Gastrocnemius medialis (tissue), 4 donors: Measurements from ENCODE around the gene PDXK. TPM values are rescaled to one million over a fixed set of nuclear protein-coding genes. Genes with fewer than 3 reads are reported as not detected.

Source experiments
- ATAC-seq, 2 donors: fragments of 150-250 bp; one replicate each; pipeline ENCODE4 v1.9.1; 2016
- DNase-seq, 2 donors: peaks; one replicate each; pipeline ENCODE4 v3.0.0-alpha.2; 2019
- H3K27ac ChIP-seq, 4 donors: fragments of 200-600 bp; sonication (generic); 1 replicate in 1 of 4; 2 replicates in 3 of 4; pipeline ENCODE4 v1.5.1; 2016 to 2018; ENCODE audit warnings: mild to moderate bottlenecking in 2 of 4, moderate library complexity in 1 of 4
- H3K27me3 ChIP-seq, 3 donors: fragments of 200-600 bp; sonication (generic) in 2 of 3; 1 replicate in 1 of 3; 2 replicates in 2 of 3; pipeline versions ENCODE4 v1.5.1 to v1.6.0; 2016 to 2019; ENCODE audit warnings: mild to moderate bottlenecking in 1 of 3, moderate library complexity in 1 of 3
- H3K36me3 ChIP-seq, 2 donors: fragments of 200-600 bp; sonication (generic) in 1 of 2; one replicate each; pipeline ENCODE4 v1.5.1; 2017 to 2018
- H3K4me1 ChIP-seq, 2 donors: fragments of 200-600 bp; sonication (generic) in 1 of 2; one replicate each; pipeline ENCODE4 v1.5.1; 2016 to 2017; ENCODE audit warnings: mild to moderate bottlenecking in 2 of 2
- H3K4me3 ChIP-seq, 4 donors: fragments of 200-600 bp; sonication (generic) in 3 of 4; 1 replicate in 1 of 4; 2 replicates in 3 of 4; pipeline ENCODE4 v1.5.1; 2016 to 2019; ENCODE audit warnings: mild to moderate bottlenecking in 2 of 4
- H3K9me3 ChIP-seq, 3 donors: fragments of 200-600 bp; sonication (generic) in 2 of 3; 1 replicate in 1 of 3; 2 replicates in 2 of 3; pipeline ENCODE4 v1.5.1; 2016 to 2019
- POLR2A ChIP-seq, 2 donors: fragments of 450-650 bp; IDR thresholded peaks; one replicate each; pipeline ENCODE4 v1.6.1; 2017; ENCODE audit warnings: antibody characterized with exemption in 2 of 2, mild to moderate bottlenecking in 2 of 2, moderate library complexity in 2 of 2
- in situ Hi-C, 4 donors: fragments of 200-750 bp; cut with MboI; loops; one replicate each; pipeline versions ENCODE4 v1.15.0 to v1.8.0; 2017; ENCODE audit warnings: low sequenced_read_pairs in 4 of 4
- intact Hi-C: fragments of 100-400 bp; cut with DNase I; formaldehyde crosslinking; loops from one replicate; pipeline ENCODE4 v1.15.1; 2023; ENCODE audit warnings: low total_unique reads
- total RNA-seq, 4 donors: library from RNA; depleted of rRNA; stranded (reverse); fragments of >200 nt; gene quantifications; one replicate each; pipeline versions ENCODE4 v1.1.0 to v1.2.3, GENCODE V29; 2016
- TF ChIP-seq, protein P1 (sequence below), 5 experiments: fragments of 450-650 bp in 3 of 5; fragments of 200-600 bp in 2 of 5; sonication (generic) in 2 of 5; IDR thresholded peaks in 4 of 5; conservative IDR thresholded peaks in 1 of 5; 1 replicate in 4 of 5; 2 replicates in 1 of 5; pipeline ENCODE4 v1.5.1; 2016 to 2019; ENCODE audit warnings: antibody characterized with exemption in 5 of 5, mild to moderate bottlenecking in 3 of 5, moderate library complexity in 3 of 5

Gene PDXK
- total RNA-seq, 4 donors from 2014 or later, result 12.4 to 39.2 (median 21.9) TPM

DNA sequence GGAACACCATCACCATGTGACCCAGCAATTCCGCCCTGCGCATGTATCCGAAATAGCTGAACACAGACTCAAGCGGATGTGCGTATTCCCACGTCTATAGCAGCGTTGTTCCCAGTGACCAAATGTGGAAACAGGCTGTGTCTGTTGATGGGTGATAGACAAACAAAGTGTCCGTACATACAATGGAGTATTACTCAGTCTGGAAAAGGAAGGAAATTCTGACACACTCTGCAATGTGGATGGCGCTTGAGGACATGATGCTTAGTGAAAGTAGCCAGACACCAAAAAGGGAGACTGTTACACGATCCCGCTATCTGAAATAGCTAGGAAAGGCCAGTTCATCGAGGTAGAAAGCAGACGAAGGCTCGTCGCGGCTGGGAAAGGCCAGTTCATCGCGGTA lies 25.8 kb downstream of the PDXK start:
- H3K27me3 ChIP-seq, result no peaks in the 10 kb centered on the region
- in situ Hi-C loops (no loop called here), intact Hi-C loops (no loop called here)
- no peaks in the 10 kb centered on the region for H3K4me1 ChIP-seq
- DNase-seq (no peak), ATAC-seq (no peak)
- no peak overlapping the region for H3K27ac ChIP-seq
- peaks cover 0 to 47% of the 10 kb centered on the region in 2 donors for H3K36me3 ChIP-seq
- no peak for TF ChIP-seq POLR2A (IDR thresholded peaks at IDR 0.05)
- TF ChIP-seq, protein P1, sequence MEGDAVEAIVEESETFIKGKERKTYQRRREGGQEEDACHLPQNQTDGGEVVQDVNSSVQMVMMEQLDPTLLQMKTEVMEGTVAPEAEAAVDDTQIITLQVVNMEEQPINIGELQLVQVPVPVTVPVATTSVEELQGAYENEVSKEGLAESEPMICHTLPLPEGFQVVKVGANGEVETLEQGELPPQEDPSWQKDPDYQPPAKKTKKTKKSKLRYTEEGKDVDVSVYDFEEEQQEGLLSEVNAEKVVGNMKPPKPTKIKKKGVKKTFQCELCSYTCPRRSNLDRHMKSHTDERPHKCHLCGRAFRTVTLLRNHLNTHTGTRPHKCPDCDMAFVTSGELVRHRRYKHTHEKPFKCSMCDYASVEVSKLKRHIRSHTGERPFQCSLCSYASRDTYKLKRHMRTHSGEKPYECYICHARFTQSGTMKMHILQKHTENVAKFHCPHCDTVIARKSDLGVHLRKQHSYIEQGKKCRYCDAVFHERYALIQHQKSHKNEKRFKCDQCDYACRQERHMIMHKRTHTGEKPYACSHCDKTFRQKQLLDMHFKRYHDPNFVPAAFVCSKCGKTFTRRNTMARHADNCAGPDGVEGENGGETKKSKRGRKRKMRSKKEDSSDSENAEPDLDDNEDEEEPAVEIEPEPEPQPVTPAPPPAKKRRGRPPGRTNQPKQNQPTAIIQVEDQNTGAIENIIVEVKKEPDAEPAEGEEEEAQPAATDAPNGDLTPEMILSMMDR (IDR thresholded peaks at IDR 0.05 in 4 of 5, conservative IDR thresholded peaks at IDR 0.05 in 1 of 5), result no peak
- no peaks in the 10 kb centered on the region for H3K9me3 ChIP-seq
- no peak overlapping the region for H3K4me3 ChIP-seq

DNA sequence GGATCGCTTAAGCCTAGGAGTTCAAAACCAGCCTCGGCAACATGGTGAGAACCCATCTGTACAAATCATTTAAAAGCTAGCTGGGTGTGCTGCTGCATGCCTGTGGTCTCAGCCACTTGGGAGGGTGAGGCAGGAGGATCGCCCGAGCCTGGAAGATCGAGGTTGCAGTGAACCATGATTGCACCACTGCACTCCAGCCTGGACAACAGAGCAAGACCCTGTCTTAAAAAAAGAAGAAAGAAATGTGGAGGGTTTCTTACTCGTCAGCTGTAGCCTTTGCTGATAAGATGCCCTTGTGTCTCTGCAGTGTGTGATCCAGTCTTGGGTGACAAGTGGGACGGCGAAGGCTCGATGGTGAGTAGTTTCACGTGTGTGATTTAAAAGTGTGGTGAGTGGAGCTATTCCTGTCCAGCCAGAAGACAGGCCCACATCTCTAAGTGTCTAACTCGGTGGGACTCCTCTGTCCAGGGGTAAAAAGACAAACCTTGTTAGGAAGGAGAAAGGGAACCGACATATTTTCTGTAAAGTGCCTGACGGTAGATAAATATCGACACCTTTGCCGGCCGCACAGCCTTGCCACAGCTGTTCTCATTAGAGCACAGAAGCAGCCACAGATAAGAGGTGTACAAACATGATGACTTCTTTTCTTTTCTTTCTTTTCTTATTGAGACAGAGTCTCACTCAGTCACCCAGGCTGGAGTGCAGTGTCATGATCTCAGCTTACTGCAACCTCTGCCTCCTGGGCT lies 27.0 kb downstream of the PDXK start:
- DNase-seq (no peak), ATAC-seq (no peak)
- no peaks in the 10 kb centered on the region for H3K4me1 ChIP-seq
- H3K4me3 ChIP-seq, result no peak overlapping the region
- H3K9me3 ChIP-seq, result no peaks in the 10 kb centered on the region
- intact Hi-C loops (no loop called here), in situ Hi-C loops (no loop called here)
- peaks cover 0 to 48% of the 10 kb centered on the region in 2 donors for H3K36me3 ChIP-seq
- TF ChIP-seq, protein P1 (IDR thresholded peaks at IDR 0.05 in 4 of 5, conservative IDR thresholded peaks at IDR 0.05 in 1 of 5), result no peak
- TF ChIP-seq POLR2A (IDR thresholded peaks at IDR 0.05), result no peak
- no peak overlapping the region for H3K27ac ChIP-seq
- no peaks in the 10 kb centered on the region for H3K27me3 ChIP-seq

DNA sequence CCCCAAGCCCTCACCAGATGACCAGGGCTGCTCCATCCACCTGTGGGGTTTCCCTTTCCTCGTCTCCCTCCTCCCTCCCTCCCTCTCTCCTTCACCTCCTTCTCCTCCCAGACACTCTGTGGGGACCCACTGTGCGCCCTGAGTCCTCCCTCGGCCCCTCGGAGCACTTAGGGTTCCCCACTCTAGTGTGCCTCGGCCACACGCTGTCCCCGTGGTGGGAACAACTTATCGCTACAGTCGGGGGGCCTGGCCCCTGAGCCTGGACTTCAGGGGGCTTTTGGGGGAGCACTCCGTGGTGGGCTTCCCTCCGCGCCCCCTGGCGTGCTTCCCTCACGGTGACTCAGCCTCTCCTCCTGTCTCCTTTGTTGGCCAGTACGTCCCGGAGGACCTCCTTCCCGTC lies 29.7 kb downstream of the PDXK start:
- peaks cover 0 to 52% of the 10 kb centered on the region in 2 donors for H3K36me3 ChIP-seq
- TF ChIP-seq POLR2A (IDR thresholded peaks at IDR 0.05), result no peak
- TF ChIP-seq, protein P1 (IDR thresholded peaks at IDR 0.05 in 4 of 5, conservative IDR thresholded peaks at IDR 0.05 in 1 of 5), result no peak
- intact Hi-C loops, result no loop called here

DNA sequence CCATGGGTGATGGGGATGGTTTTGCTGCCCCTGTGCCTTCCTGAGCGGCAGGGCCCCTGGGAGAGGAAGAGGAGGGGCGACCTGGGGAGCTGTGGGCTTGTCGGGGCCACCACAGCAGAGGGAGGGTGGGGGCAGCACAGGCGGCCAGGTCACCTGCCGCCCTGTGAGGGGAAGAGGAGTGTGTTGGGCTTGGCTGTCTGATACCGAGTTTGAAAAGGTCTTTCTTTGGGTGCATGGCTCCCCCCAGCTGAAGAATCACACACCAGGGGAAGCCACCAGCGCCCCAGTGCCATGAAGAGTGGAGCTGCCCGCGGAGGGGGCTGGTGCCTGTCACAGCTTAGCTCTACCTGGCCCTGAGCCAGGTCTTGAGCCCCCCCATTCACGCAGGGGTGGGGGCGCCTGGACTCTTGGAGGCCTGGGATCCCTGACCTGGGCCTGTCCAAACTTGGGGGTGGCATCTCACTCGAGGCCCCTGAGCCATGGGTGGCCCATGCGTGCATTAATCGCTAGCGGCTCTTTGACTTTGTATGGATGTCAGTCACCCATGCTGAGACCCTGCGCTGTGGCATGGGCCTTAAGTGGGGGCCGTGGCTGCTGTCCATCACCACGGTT lies 30.8 kb downstream of the PDXK start:
- Histone ChIP-seq H3K4me3 (no peak overlapping the region), H3K4me1 (no peaks in the 10 kb centered on the region), H3K36me3 (peaks cover 0 to 50% of the 10 kb centered on the region in 2 donors), H3K27ac (no peak overlapping the region), H3K27me3 (no peaks in the 10 kb centered on the region), H3K9me3 (no peaks in the 10 kb centered on the region)
- in situ Hi-C loops, result no loop called here
- TF ChIP-seq POLR2A (IDR thresholded peaks at IDR 0.05), result no peak
- TF ChIP-seq, protein P1 (IDR thresholded peaks at IDR 0.05 in 4 of 5, conservative IDR thresholded peaks at IDR 0.05 in 1 of 5), result no peak
- ATAC-seq (no peak), DNase-seq (no peak)
- intact Hi-C loops, result no loop called here

More for the DNA sequence above, 29.7 kb downstream of the PDXK start:
- H3K4me1 ChIP-seq, result no peaks in the 10 kb centered on the region
- H3K27ac ChIP-seq, result no peak overlapping the region
- no peak for DNase-seq
- H3K9me3 ChIP-seq, result no peaks in the 10 kb centered on the region
- in situ Hi-C loops, result no loop called here
- H3K27me3 ChIP-seq, result no peaks in the 10 kb centered on the region
- no peak for ATAC-seq
- H3K4me3 ChIP-seq, result no peak overlapping the region
